Nephron progenitor cell (in vitro differentiated cells): ENCODE data around the gene GPR45.

ENCODE experiments used
- DNase-seq: peaks from one replicate; pipeline ENCODE4 v3.0.0; 2021
- H3K27ac Mint-ChIP-seq: 2 replicates; pipeline ENCODE4 v1.8.0; 2021; ENCODE audit warnings: mild to moderate bottlenecking, moderate library complexity, mixed read lengths
- H3K27me3 Mint-ChIP-seq: 2 replicates; pipeline ENCODE4 v1.8.0; 2021; ENCODE audit warnings: mild to moderate bottlenecking, low read depth, mixed read lengths; ENCODE audit not compliant: poor library complexity
- H3K36me3 Mint-ChIP-seq: 2 replicates; pipeline ENCODE4 v1.8.0; 2021; ENCODE audit warnings: low read depth, mixed read lengths
- H3K4me1 Mint-ChIP-seq: 2 replicates; pipeline ENCODE4 v1.8.0; 2021; ENCODE audit warnings: mixed read lengths
- H3K4me3 Mint-ChIP-seq: 2 replicates; pipeline ENCODE4 v1.8.0; 2021; ENCODE audit warnings: mild to moderate bottlenecking, moderate library complexity, mixed read lengths
- H3K9me3 Mint-ChIP-seq: 2 replicates; pipeline ENCODE4 v1.8.0; 2021; ENCODE audit warnings: mild to moderate bottlenecking, moderate library complexity, mixed read lengths
- CTCF ChIP-seq: fragments of 200-600 bp; sonication (generic); IDR thresholded peaks from 2 replicates; pipeline ENCODE4 v1.5.0; 2021; ENCODE audit warnings: antibody characterized with exemption

The GPR45 gene

GRCh38 chr2:105256431-105257047 is 15.0 kb downstream of the GPR45 start:
- Mint-ChIP-seq H3K36me3 (no peaks in the 10 kb centered on the region), H3K27ac (no peak overlapping the region)
- no peak for DNase-seq

GRCh38 chr2:105257981-105258380 is 16.4 kb downstream of the GPR45 start:
- H3K36me3 Mint-ChIP-seq = peaks cover 7% of the 10 kb centered on the region
- H3K4me1 Mint-ChIP-seq = peaks cover 26% of the 10 kb centered on the region
- no peak for DNase-seq
- no peaks in the 10 kb centered on the region for H3K9me3 Mint-ChIP-seq
- no peak overlapping the region for H3K4me3 Mint-ChIP-seq
- TF ChIP-seq CTCF = no peak
- H3K27ac Mint-ChIP-seq = no peak overlapping the region
- peaks cover 7% of the 10 kb centered on the region for H3K27me3 Mint-ChIP-seq

More at GRCh38 chr2:105256431-105257047, 15.0 kb downstream of the GPR45 start:
- Mint-ChIP-seq H3K4me3 (no peak overlapping the region), H3K4me1 (peaks cover 16% of the 10 kb centered on the region), H3K9me3 (peaks cover 9% of the 10 kb centered on the region), H3K27me3 (peaks cover 11% of the 10 kb centered on the region)
- no peak for TF ChIP-seq CTCF

GRCh38 chr2:105258835-105259350 is 17.4 kb downstream of the GPR45 start:
- Mint-ChIP-seq H3K27me3 (peaks cover 7% of the 10 kb centered on the region), H3K36me3 (peaks cover 9% of the 10 kb centered on the region), H3K9me3 (no peaks in the 10 kb centered on the region), H3K27ac (peak overlapping the region; percentile 70), H3K4me1 (peaks cover 31% of the 10 kb centered on the region), H3K4me3 (no peak overlapping the region)
- no peak for TF ChIP-seq CTCF
- no peak for DNase-seq

GRCh38 chr2:105261061-105261460 is 19.5 kb downstream of the GPR45 start:
- no peak for DNase-seq
- Mint-ChIP-seq H3K36me3 (peaks cover 24% of the 10 kb centered on the region), H3K4me3 (no peak overlapping the region), H3K4me1 (peaks cover 31% of the 10 kb centered on the region), H3K27me3 (peaks cover 7% of the 10 kb centered on the region), H3K27ac (no peak overlapping the region), H3K9me3 (no peaks in the 10 kb centered on the region)
- no peak for TF ChIP-seq CTCF

GRCh38 chr2:105262651-105263091 is 21.1 kb downstream of the GPR45 start:
- peak overlapping the region; percentile 30 for H3K4me3 Mint-ChIP-seq
- no peak for DNase-seq
- no peaks in the 10 kb centered on the region for H3K9me3 Mint-ChIP-seq
- peaks cover 35% of the 10 kb centered on the region for H3K36me3 Mint-ChIP-seq
- H3K4me1 Mint-ChIP-seq = peaks cover 27% of the 10 kb centered on the region
- H3K27ac Mint-ChIP-seq = peak overlapping the region; percentile 90
- peaks cover 7% of the 10 kb centered on the region for H3K27me3 Mint-ChIP-seq
- TF ChIP-seq CTCF = no peak

GRCh38 chr2:105269426-105269825 is 27.9 kb downstream of the GPR45 start:
- Mint-ChIP-seq H3K4me1 (no peaks in the 10 kb centered on the region), H3K27ac (no peak overlapping the region), H3K27me3 (peaks cover 2% of the 10 kb centered on the region), H3K9me3 (no peaks in the 10 kb centered on the region), H3K4me3 (no peak overlapping the region), H3K36me3 (peaks cover 47% of the 10 kb centered on the region)
- TF ChIP-seq CTCF = no peak
- DNase-seq = no peak
